ENCODE data around the gene ZIC5. TPM values are rescaled to one million over a fixed set of nuclear protein-coding genes. Genes with fewer than 3 reads are reported as not detected.

ZIC5 gene
- total RNA-seq, 2 donors from 2014 or later: not detected

DNA sequence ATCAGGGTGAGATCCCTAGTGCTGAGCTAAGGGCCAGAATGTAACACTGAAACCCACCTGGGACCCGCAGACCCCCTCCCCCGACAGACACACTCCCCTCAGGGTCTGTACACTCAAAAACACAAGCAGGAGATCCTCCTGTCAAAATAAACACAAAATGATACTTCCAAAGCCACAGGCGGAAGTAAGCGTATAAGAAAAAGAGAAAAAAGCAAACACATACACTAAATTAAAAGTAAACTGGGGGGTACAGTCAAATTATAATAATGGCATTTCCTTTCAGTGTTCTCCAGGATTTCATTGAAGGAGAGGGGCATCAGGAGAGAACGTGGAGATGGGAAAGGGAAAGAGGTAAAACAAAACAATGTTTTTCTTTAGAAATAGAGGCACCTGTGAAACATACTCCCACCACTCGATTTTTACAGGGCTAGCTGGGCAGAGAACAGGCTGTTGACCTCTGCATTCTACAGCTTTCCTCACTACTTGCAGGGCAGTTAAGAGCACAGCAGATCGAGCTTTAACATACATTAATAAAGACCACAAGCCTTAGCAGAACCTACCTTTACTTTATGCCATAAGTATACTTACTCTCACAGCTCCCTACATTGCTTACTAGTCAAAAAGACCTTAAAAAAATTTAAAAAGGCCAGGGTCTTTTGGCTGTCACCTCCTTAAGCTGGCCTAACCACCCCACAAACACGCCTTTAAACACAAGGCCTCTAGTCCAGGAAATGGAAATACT is 5.3 kb downstream of the ZIC5 start:
- ATAC-seq: no peak
- intact Hi-C loops (cut with DNase I): no loop called here

GRCh38 chr13:99965329-99966000 is 6.1 kb downstream of the ZIC5 start:
- Histone ChIP-seq H3K4me3 (no peak overlapping the region), H3K9me3 (no peaks in the 10 kb centered on the region), H3K36me3 (replicated peaks in 1 of 2; ENCODE audit: insufficient read depth in 1 of 2, low read depth in 2 of 2) (no peaks in the 10 kb centered on the region), H3K27ac (no peak overlapping the region), H3K27me3 (peaks cover 0 to 26% of the 10 kb centered on the region in 2 donors), H3K4me1 (peaks cover 23% of the 10 kb centered on the region)
- DNase-seq (no peak), ATAC-seq (no peak)
- 68 to 76% methylated on average over 9 of the region's 9 CpGs for WGBS, 2 donors
- TF ChIP-seq POLR2A (IDR thresholded peaks at IDR 0.05) (no peak), CTCF (IDR thresholded peaks at IDR 0.05) (no peak)
- intact Hi-C loops (cut with DNase I): no loop called here

More for the DNA sequence above, 5.3 kb downstream of the ZIC5 start:
- no peak for DNase-seq
- no peaks in the 10 kb centered on the region for H3K9me3 ChIP-seq
- WGBS, 2 donors: 69 to 74% methylated on average over 8 of the region's 8 CpGs
- H3K36me3 ChIP-seq (replicated peaks in 1 of 2; ENCODE audit: insufficient read depth in 1 of 2, low read depth in 2 of 2): no peaks in the 10 kb centered on the region
- TF ChIP-seq POLR2A (IDR thresholded peaks at IDR 0.05): no peak
- no peak for TF ChIP-seq CTCF (IDR thresholded peaks at IDR 0.05)
- H3K27ac ChIP-seq: no peak overlapping the region
- no peak overlapping the region for H3K4me3 ChIP-seq
- peaks cover 0 to 23% of the 10 kb centered on the region in 2 donors for H3K27me3 ChIP-seq
- H3K4me1 ChIP-seq: peaks cover 25% of the 10 kb centered on the region

DNA sequence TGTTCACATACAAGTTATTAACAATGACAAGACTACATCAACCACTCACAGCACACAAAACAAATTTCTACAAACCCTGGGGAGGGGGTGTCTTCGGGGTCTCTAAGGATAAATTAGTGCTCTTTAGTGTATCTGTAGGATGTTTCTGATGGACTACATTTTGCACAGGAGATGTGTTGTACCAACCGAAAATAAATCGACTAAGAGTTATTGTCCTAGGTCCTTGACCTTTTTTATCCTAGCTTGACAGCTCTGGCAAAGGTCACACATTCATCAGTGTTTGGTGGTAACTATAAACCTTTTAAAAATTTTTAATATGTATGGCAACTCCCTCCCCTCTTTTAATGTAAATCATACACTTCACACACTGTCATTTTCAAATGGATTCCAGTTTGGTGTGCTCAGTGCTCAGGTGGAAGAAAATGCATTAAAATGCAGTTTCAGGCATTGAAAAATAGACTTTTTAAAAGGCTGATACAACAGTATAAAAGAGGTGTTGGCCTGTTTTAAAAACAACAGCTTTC is 7.7 kb downstream of the ZIC5 start:
- Histone ChIP-seq H3K9me3 (no peaks in the 10 kb centered on the region), H3K27ac (no peak overlapping the region), H3K4me3 (no peak overlapping the region), H3K4me1 (peaks cover 25% of the 10 kb centered on the region), H3K27me3 (peaks cover 3 to 23% of the 10 kb centered on the region in 2 donors), H3K36me3 (replicated peaks in 1 of 2; ENCODE audit: insufficient read depth in 1 of 2, low read depth in 2 of 2) (no peaks in the 10 kb centered on the region)
- no peak for ATAC-seq
- 37 to 39% methylated on average over 3 of the region's 3 CpGs for WGBS, 2 donors
- TF ChIP-seq POLR2A (IDR thresholded peaks at IDR 0.05) (no peak), CTCF (IDR thresholded peaks at IDR 0.05) (no peak)
- no peak for DNase-seq
- intact Hi-C loops (cut with DNase I): no loop called here

DNA sequence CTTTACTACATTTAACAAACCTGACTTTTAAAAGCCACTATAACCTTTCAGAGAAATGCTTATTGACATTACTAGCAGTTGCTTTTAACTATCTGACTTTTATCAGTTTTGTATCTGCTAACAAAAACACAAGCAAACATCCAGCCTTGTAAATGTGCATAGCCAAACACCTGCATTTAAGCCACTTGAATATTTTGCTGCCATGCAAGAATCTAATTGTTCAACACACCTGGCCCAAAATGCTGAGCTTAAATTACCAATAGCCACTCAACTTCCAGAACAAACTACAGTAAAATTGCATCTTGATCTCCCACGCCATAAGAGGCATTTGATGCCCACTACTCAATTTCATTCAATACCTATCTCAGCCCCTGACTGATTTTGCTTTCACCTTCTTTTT is 9.3 kb downstream of the ZIC5 start:
- Histone ChIP-seq H3K27ac (no peak overlapping the region), H3K9me3 (no peaks in the 10 kb centered on the region), H3K4me1 (peaks cover 20% of the 10 kb centered on the region), H3K27me3 (peaks cover 6 to 32% of the 10 kb centered on the region in 2 donors), H3K36me3 (replicated peaks in 1 of 2; ENCODE audit: insufficient read depth in 1 of 2, low read depth in 2 of 2) (no peaks in the 10 kb centered on the region), H3K4me3 (no peak overlapping the region)
- no peak for TF ChIP-seq CTCF (IDR thresholded peaks at IDR 0.05)
- no peak for TF ChIP-seq POLR2A (IDR thresholded peaks at IDR 0.05)
- intact Hi-C loops (cut with DNase I): no loop called here
- WGBS, 2 donors: 52 to 67% methylated on average over 1 of the region's 1 CpG
- ATAC-seq: no peak
- DNase-seq: no peak

Data from body of pancreas (tissue), 4 donors.